HL-60 (cell line): Measurements from ENCODE around the gene TBC1D16.

Source experiments
- CTCF ChIP-seq: IDR thresholded peaks from one replicate; pipeline ENCODE4 v1.5.1; 2011; ENCODE audit warnings: low read length, control low read depth, inconsistent platforms; ENCODE audit not compliant: insufficient read depth
- GABPA ChIP-seq: IDR thresholded peaks from 2 replicates; pipeline ENCODE4 v1.6.1; 2012; ENCODE audit warnings: low read depth
- POLR2AphosphoS5 ChIP-seq: IDR thresholded peaks from 2 replicates; pipeline ENCODE4 v1.6.1; 2012; ENCODE audit warnings: low read depth
- REST ChIP-seq: IDR thresholded peaks from 2 replicates; pipeline ENCODE4 v1.6.1; 2012; ENCODE audit warnings: low read depth; ENCODE audit not compliant: insufficient replicate concordance
- SPI1 ChIP-seq: IDR thresholded peaks from 2 replicates; pipeline ENCODE4 v1.6.1; 2012; ENCODE audit warnings: low read depth, mild to moderate bottlenecking, borderline replicate concordance

DNA sequence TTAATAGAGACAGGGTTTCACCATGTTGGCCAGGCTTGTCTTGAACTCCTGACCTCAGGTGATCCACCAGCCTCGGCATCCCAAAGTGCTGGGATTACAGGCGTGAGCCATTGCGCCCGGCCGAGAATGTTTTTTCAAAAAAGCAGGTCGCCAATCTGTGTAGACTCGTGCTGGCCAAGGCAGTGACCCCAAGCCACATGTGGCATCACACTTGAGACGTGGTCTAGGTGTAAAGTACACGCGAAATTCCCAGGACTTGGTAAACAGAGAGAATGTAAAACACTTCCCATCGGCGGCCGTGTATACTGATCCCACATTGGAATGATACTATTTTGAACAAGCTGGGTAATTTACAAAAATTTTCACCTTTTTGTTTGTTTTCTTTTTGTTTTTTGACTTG, 41.1 kb downstream of the TBC1D16 start:
- no peak for TF ChIP-seq CTCF
- TF ChIP-seq POLR2AphosphoS5: no peak
- TF ChIP-seq GABPA: no peak
- no peak for TF ChIP-seq REST
- no peak for TF ChIP-seq SPI1
